Esophagus squamous epithelium (tissue), 5 donors: ENCODE data around the gene NEK4. TPM values are rescaled to one million over a fixed set of nuclear protein-coding genes. Genes with fewer than 3 reads are reported as not detected.

Experiments used
- DNase-seq: peaks from one replicate; lab custom pipeline; 2025; lab: John Stamatoyannopoulos, UW
- H3K27ac ChIP-seq, 4 donors: fragments of 200-600 bp; sonication (generic); one replicate each; pipeline ENCODE4 v1.5.1; 2016 to 2019; ENCODE audit warnings: mild to moderate bottlenecking in 1 of 4
- H3K27me3 ChIP-seq, 4 donors: fragments of 200-600 bp; sonication (generic); 1 replicate in 3 of 4; 2 replicates in 1 of 4; pipeline versions ENCODE4 v1.5.1 to v1.6.0; 2017 to 2021; ENCODE audit warnings: antibody characterized with exemption in 1 of 4
- H3K36me3 ChIP-seq, 3 donors: fragments of 200-600 bp; sonication (generic); one replicate each; pipeline ENCODE4 v1.5.1; 2016 to 2019
- H3K4me1 ChIP-seq, 3 donors: fragments of 200-600 bp; sonication (generic); one replicate each; pipeline ENCODE4 v1.5.1; 2017 to 2019
- H3K4me3 ChIP-seq, 4 donors: fragments of 200-600 bp; sonication (generic); 1 replicate in 3 of 4; 2 replicates in 1 of 4; pipeline ENCODE4 v1.5.1; 2016 to 2019; ENCODE audit warnings: mild to moderate bottlenecking in 2 of 4, moderate library complexity in 1 of 4
- H3K9me3 ChIP-seq, 3 donors: fragments of 200-600 bp; sonication (generic); one replicate each; pipeline ENCODE4 v1.5.1; 2016 to 2019
- POLR2A ChIP-seq, 4 donors: fragments of 450-650 bp; IDR thresholded peaks; one replicate each; pipeline ENCODE4 v1.6.1; 2017; ENCODE audit warnings: antibody characterized with exemption in 4 of 4, mild to moderate bottlenecking in 4 of 4, moderate library complexity in 3 of 4
- WGBS, 2 donors: methylation state at CpG; one replicate each; pipeline ENCODE4 v1.1.5; 2018; 5-methylcytosine and 5-hydroxymethylcytosine counted together
- intact Hi-C: fragments of 100-400 bp; cut with DNase I; formaldehyde crosslinking; loops from one replicate; pipeline ENCODE4 v1.15.0; 2022
- total RNA-seq, 4 donors: library from RNA; depleted of rRNA; stranded (reverse); fragments of >200 nt; gene quantifications; one replicate each; pipeline ENCODE4 v1.1.0, GENCODE V29; 2016
- TF ChIP-seq, protein P1 (sequence below), 6 experiments: fragments of 450-650 bp in 4 of 6; fragments of 200-600 bp in 2 of 6; sonication (generic) in 2 of 6; IDR thresholded peaks; one replicate each; pipeline ENCODE4 v1.5.1; 2016 to 2019; ENCODE audit warnings: antibody characterized with exemption in 6 of 6, mild to moderate bottlenecking in 4 of 6, moderate library complexity in 4 of 6
- donor health status: DM: yes; HTN: yes; CAD: no.

Gene NEK4
- total RNA-seq, 4 donors from 2014 or later: 8.0 to 16.6 (median 14.6) TPM

DNA sequence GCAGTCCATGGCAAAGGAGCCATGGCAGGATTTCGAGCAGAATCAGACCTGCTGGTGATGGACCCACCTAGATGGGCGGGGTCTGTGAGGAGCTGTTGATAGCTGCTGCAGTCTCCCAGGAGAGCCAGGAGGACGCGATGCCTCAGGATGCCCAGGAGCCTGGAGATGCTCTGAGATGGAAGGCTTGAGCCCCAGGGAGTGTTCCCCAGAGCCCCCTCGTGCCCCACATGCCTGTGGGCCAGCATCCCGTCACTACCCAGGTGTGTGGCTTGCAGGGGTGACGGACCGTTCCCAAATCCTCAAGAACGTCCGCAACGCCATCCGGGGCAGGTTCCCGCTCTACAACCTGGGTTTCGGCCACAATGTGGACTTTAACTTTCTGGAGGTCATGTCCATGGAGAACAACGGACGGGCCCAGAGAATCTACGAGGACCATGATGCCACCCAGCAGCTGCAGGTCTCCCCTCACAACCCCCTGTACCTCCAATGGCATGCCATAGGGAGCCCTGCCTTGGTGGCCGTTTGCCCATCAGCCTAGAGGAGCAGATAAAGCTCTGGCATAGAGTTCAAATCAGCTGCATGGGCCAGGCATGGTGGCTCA lies 13.4 kb upstream of the NEK4 start:
- no peaks in the 10 kb centered on the region for H3K9me3 ChIP-seq

DNA sequence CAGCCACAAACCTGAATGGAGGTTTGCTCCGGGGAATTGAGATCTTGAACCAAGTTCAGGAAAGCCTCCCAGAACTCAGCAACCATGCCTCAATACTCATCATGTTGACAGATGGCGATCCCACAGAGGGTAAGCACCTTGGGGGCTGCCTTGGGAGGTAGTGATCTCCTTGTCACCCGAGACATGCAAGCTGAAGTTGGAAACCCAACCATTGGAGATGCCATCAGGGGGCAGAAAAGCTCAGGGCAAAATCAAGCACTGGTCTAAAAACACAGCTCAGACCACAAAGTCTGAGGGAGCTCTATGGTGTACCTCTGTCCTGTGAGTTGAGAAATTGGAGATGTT lies 12.4 kb upstream of the NEK4 start:
- 74% methylated on average over 3 of the region's 3 CpGs; no CpG with 5 or more reads in 1 of the 2 donors for WGBS, 2 donors
- no peaks in the 10 kb centered on the region for H3K9me3 ChIP-seq
- no peaks in the 10 kb centered on the region for H3K4me1 ChIP-seq
- no peak overlapping the region for H3K4me3 ChIP-seq
- H3K36me3 ChIP-seq: no peaks in the 10 kb centered on the region
- peaks cover 0 to 22% (median 0%) of the 10 kb centered on the region in 4 donors for H3K27me3 ChIP-seq
- intact Hi-C loops: no loop called here
- no peak overlapping the region for H3K27ac ChIP-seq
- no peak for TF ChIP-seq POLR2A (IDR thresholded peaks at IDR 0.05)
- TF ChIP-seq, protein P1, sequence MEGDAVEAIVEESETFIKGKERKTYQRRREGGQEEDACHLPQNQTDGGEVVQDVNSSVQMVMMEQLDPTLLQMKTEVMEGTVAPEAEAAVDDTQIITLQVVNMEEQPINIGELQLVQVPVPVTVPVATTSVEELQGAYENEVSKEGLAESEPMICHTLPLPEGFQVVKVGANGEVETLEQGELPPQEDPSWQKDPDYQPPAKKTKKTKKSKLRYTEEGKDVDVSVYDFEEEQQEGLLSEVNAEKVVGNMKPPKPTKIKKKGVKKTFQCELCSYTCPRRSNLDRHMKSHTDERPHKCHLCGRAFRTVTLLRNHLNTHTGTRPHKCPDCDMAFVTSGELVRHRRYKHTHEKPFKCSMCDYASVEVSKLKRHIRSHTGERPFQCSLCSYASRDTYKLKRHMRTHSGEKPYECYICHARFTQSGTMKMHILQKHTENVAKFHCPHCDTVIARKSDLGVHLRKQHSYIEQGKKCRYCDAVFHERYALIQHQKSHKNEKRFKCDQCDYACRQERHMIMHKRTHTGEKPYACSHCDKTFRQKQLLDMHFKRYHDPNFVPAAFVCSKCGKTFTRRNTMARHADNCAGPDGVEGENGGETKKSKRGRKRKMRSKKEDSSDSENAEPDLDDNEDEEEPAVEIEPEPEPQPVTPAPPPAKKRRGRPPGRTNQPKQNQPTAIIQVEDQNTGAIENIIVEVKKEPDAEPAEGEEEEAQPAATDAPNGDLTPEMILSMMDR (IDR thresholded peaks at IDR 0.05): no peak
- DNase-seq: no peak

More for the DNA sequence above, 13.4 kb upstream of the NEK4 start:
- no peak for DNase-seq
- TF ChIP-seq, protein P1 (IDR thresholded peaks at IDR 0.05): no peak
- TF ChIP-seq POLR2A (IDR thresholded peaks at IDR 0.05): no peak
- no peak overlapping the region for H3K4me3 ChIP-seq
- intact Hi-C loops: no loop called here
- WGBS, 2 donors: 79 to 80% methylated on average over 11 to 16 of the region's 18 CpGs
- no peaks in the 10 kb centered on the region for H3K4me1 ChIP-seq
- peaks cover 0 to 17% (median 0%) of the 10 kb centered on the region in 4 donors for H3K27me3 ChIP-seq
- H3K27ac ChIP-seq: no peak overlapping the region
- no peaks in the 10 kb centered on the region for H3K36me3 ChIP-seq

DNA sequence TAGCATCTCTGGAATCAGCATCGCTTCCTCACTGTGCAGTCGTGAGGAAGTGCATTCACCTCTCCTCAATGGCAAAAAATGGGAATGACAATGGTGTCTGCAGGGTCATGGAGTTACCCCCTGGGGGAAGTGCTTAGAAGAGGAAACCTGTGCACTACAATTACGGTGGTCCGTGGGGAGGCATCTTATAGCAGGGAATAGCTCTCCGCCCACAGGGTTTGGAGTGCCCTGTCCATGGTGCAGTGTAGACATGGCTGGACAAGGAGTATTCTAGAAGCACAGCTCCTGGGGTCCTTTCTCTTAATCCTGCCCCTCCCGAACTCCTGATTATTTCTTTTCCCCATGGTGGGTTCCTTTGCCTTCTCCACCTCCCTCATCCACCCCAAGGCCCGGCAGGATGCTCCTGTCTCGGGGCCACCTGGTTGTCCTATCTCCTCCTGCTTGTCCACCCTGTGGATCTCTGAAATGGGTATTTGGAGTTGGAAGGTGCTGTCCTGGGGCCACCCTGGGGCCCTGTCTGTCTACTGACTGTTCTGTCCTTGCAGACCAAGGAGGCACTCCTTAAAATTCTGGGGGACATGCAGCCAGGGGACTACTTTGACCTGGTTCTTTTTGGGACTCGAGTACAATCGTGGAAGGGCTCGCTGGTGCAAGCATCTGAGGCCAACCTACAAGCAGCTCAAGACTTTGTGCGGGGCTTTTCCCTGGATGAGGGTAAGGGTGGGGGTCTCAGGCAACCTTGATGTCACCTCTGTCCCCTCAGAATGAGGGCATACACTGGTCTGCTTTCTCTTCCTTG lies 11.9 kb upstream of the NEK4 start:
- no peak overlapping the region for H3K27ac ChIP-seq
- no peaks in the 10 kb centered on the region for H3K4me1 ChIP-seq
- H3K9me3 ChIP-seq: no peaks in the 10 kb centered on the region
- TF ChIP-seq POLR2A (IDR thresholded peaks at IDR 0.05): no peak
- TF ChIP-seq, protein P1 (IDR thresholded peaks at IDR 0.05): no peak
- no peaks in the 10 kb centered on the region for H3K36me3 ChIP-seq
- peaks cover 0 to 23% (median 0%) of the 10 kb centered on the region in 4 donors for H3K27me3 ChIP-seq
- 64% methylated on average over 6 to 12 of the region's 12 CpGs for WGBS, 2 donors
- no peak for DNase-seq
- intact Hi-C loops: no loop called here
- no peak overlapping the region for H3K4me3 ChIP-seq

DNA sequence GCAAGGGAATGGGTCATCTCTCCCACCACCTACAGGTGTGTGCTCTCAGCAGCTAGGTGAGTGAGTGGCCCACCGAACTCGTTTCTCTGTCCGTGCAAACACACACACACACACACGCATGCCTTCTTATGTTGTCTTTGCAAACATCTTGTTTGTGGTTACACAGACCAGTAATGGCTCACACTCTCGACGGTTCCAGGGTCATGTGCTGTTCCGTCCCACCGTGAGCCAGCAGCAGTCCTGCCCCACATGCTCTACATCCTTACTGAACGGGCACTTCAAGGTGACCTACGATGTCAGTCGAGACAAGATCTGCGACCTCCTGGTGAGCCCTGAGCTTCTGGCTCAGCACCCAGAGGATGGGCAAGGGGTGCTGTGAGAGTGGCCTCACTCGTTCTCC lies 11.0 kb upstream of the NEK4 start:
- Histone ChIP-seq H3K27ac (no peak overlapping the region), H3K9me3 (no peaks in the 10 kb centered on the region), H3K27me3 (peaks cover 0 to 23% (median 0%) of the 10 kb centered on the region in 4 donors), H3K4me1 (no peaks in the 10 kb centered on the region), H3K4me3 (no peak overlapping the region), H3K36me3 (no peaks in the 10 kb centered on the region)
- no peak for DNase-seq
- TF ChIP-seq POLR2A (IDR thresholded peaks at IDR 0.05): no peak
- TF ChIP-seq, protein P1 (IDR thresholded peaks at IDR 0.05): no peak
- intact Hi-C loops: no loop called here
- WGBS, 2 donors: 42 to 61% methylated on average over 9 to 12 of the region's 13 CpGs
